ENCODE results near the gene UBXN2A.

DNA sequence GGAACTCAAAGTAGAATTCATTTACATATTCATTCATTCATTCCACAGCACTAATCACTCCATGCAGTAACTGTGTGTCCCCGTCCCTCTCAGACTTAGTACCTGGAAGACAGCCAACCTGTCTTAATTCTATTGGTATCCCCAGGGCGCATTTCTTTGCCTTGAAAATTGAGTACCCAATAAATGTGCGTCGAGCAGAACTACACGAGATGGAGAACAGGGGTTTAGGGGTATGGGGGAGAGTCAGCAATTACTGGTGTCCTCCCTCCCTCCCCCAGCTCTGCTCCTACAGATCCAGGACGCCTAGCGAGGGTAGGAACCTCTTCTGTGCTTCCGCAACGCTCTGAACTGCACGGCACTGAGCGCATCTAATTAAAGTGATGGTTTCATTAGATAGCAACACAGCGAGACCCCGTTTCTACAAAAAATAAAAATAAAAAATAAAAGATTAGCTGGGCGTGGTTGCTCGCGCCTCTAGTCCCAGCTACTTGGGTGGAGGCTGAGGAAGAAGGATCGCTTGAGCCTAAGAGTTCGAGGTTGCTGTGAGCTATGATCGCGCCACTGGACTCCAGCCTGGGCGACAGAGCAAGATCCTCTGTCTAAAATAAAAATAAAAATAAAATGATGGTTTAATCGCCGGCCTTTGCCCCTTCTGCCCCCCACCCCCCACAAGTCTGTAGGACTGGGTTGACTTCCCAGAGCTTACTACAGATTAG, 108.7 kb downstream of the UBXN2A start:
- TF ChIP-seq SP1 (IDR thresholded peaks at IDR 0.05): no peak
- TF ChIP-seq, protein P1, sequence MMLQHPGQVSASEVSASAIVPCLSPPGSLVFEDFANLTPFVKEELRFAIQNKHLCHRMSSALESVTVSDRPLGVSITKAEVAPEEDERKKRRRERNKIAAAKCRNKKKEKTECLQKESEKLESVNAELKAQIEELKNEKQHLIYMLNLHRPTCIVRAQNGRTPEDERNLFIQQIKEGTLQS (IDR thresholded peaks at IDR 0.05): no peak
- TF ChIP-seq TAF1 (conservative IDR thresholded peaks at IDR 0.05): no peak
- TF ChIP-seq, protein P2, sequence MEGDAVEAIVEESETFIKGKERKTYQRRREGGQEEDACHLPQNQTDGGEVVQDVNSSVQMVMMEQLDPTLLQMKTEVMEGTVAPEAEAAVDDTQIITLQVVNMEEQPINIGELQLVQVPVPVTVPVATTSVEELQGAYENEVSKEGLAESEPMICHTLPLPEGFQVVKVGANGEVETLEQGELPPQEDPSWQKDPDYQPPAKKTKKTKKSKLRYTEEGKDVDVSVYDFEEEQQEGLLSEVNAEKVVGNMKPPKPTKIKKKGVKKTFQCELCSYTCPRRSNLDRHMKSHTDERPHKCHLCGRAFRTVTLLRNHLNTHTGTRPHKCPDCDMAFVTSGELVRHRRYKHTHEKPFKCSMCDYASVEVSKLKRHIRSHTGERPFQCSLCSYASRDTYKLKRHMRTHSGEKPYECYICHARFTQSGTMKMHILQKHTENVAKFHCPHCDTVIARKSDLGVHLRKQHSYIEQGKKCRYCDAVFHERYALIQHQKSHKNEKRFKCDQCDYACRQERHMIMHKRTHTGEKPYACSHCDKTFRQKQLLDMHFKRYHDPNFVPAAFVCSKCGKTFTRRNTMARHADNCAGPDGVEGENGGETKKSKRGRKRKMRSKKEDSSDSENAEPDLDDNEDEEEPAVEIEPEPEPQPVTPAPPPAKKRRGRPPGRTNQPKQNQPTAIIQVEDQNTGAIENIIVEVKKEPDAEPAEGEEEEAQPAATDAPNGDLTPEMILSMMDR (IDR thresholded peaks at IDR 0.05; ENCODE audit: low read depth, low read length, missing input control): no peak
- no peak for TF ChIP-seq YY1 (IDR thresholded peaks at IDR 0.05)
- TF ChIP-seq, protein P3, sequence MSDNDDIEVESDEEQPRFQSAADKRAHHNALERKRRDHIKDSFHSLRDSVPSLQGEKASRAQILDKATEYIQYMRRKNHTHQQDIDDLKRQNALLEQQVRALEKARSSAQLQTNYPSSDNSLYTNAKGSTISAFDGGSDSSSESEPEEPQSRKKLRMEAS (IDR thresholded peaks at IDR 0.05): no peak
- TF ChIP-seq, protein P4, sequence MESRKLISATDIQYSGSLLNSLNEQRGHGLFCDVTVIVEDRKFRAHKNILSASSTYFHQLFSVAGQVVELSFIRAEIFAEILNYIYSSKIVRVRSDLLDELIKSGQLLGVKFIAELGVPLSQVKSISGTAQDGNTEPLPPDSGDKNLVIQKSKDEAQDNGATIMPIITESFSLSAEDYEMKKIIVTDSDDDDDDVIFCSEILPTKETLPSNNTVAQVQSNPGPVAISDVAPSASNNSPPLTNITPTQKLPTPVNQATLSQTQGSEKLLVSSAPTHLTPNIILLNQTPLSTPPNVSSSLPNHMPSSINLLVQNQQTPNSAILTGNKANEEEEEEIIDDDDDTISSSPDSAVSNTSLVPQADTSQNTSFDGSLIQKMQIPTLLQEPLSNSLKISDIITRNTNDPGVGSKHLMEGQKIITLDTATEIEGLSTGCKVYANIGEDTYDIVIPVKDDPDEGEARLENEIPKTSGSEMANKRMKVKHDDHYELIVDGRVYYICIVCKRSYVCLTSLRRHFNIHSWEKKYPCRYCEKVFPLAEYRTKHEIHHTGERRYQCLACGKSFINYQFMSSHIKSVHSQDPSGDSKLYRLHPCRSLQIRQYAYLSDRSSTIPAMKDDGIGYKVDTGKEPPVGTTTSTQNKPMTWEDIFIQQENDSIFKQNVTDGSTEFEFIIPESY (IDR thresholded peaks at IDR 0.05): no peak
- TF ChIP-seq RXRA (IDR thresholded peaks at IDR 0.05): no peak

Data from liver (tissue), 3 donors.